ENCODE measurements around the gene MUCL3. TPM values are rescaled to one million over a fixed set of nuclear protein-coding genes. Genes with fewer than 3 reads are reported as not detected.

Gene MUCL3
- total and polyA plus RNA-seq, 2 donors (not counting 1 experiment from before 2014, with no cell fraction given): not detected

DNA sequence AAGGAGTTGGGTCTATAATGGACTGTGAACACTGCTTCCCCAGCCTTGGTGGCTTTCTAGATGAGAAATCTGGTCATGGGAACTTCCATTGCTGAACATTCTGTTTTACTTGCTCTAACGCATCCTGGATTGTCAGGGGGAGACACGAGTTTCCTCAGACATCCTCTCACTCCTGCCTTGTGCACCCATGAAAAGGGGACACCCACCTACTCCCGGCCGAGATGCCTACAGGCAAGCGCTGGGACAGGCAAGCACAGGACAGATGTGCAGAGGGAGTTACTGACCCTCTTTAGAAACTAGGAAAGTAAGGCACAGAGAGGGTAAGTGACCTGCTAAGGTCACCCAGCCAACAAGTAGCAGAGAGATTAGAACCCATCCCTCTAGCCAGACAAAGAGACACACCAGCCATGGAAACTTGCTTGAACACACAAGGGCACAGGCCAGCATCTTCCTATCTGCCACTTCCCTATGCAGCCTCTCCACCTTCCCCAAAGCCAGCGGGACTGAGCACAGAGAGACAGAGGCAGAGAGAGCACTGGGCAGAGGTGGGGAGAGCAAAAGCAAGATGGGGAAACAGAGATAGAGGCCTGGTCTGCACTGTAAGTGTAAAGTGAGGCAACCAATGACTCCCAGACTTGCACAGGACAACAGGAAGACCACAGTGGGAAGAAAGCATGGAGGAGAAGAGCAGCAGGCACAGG lies 8.0 kb upstream of the MUCL3 start:
- H3K27me3 ChIP-seq (replicated peaks in 1 of 4; ENCODE audit: control extremely low read depth in 1 of 4, control insufficient read depth in 3 of 4, insufficient read depth in 4 of 4, low read length in 3 of 4): peaks cover 0 to 5% (median 1%) of the 10 kb centered on the region in 4 experiments
- H3K9me3 Mint-ChIP-seq (ENCODE audit: insufficient read depth): peaks cover 6% of the 10 kb centered on the region
- H3K4me3 ChIP-seq (ENCODE audit: control extremely low read depth in 1 of 5, extremely low read depth in 1 of 5, insufficient read depth in 1 of 5, low read depth in 2 of 5, low read length in 4 of 5): no peak overlapping the region
- H3K27ac ChIP-seq (ENCODE audit: low read length in 2 of 2): no peak overlapping the region
- H4K20me1 ChIP-seq (ENCODE audit: control insufficient read depth, insufficient read depth, low read length, poor library complexity, severe bottlenecking): no peaks in the 10 kb centered on the region
- H3K27me3 Mint-ChIP-seq: peaks cover 18% of the 10 kb centered on the region
- intact Hi-C loops (cut with micrococcal nuclease): no loop called here
- no peaks in the 10 kb centered on the region for H3K4me1 ChIP-seq (ENCODE audit: control insufficient read depth in 2 of 2, insufficient read depth in 2 of 2, low read length in 2 of 2)
- TF ChIP-seq, protein P1, sequence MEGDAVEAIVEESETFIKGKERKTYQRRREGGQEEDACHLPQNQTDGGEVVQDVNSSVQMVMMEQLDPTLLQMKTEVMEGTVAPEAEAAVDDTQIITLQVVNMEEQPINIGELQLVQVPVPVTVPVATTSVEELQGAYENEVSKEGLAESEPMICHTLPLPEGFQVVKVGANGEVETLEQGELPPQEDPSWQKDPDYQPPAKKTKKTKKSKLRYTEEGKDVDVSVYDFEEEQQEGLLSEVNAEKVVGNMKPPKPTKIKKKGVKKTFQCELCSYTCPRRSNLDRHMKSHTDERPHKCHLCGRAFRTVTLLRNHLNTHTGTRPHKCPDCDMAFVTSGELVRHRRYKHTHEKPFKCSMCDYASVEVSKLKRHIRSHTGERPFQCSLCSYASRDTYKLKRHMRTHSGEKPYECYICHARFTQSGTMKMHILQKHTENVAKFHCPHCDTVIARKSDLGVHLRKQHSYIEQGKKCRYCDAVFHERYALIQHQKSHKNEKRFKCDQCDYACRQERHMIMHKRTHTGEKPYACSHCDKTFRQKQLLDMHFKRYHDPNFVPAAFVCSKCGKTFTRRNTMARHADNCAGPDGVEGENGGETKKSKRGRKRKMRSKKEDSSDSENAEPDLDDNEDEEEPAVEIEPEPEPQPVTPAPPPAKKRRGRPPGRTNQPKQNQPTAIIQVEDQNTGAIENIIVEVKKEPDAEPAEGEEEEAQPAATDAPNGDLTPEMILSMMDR (IDR thresholded peaks at IDR 0.05): no peak
- no peak for TF ChIP-seq EZH2 (IDR thresholded peaks at IDR 0.05; ENCODE audit: borderline replicate concordance, insufficient read depth, low read depth, low read length, poor library complexity, severe bottlenecking)
- H2AFZ ChIP-seq (ENCODE audit: insufficient read depth, low read depth, low read length, poor library complexity, severe bottlenecking): no peak overlapping the region
- peaks cover 0 to 11% (median 6%) of the 10 kb centered on the region in 3 donors for H3K9me3 ChIP-seq (ENCODE audit: control extremely low read depth in 1 of 3, control insufficient read depth in 2 of 3, insufficient read depth in 1 of 3, low read length in 2 of 3)
- ATAC-seq (ENCODE audit: low read depth): no peak
- H3K4me2 ChIP-seq (replicated peaks; ENCODE audit: low read depth, low read length, poor library complexity, severe bottlenecking): no peak overlapping the region
- no peak overlapping the region for H3K4me3 Mint-ChIP-seq
- WGBS (ENCODE audit: insufficient coverage): 67% methylated on average over 1 of the region's 6 CpGs
- ChIA-PET POLR2A (no interaction called here), CTCF (no interaction called here)
- no peak for DNase-seq
- H3K9ac ChIP-seq (ENCODE audit: low read length): no peak overlapping the region
- no peaks in the 10 kb centered on the region for H3K36me3 ChIP-seq (replicated peaks in 1 of 2; ENCODE audit: control extremely low read depth in 1 of 2, control insufficient read depth in 1 of 2, extremely low read depth in 1 of 2, insufficient read depth in 2 of 2, low read length in 1 of 2)
- no peaks in the 10 kb centered on the region for H3K4me1 Mint-ChIP-seq
- H3K27ac Mint-ChIP-seq: no peak overlapping the region
- no peaks in the 10 kb centered on the region for H3K79me2 ChIP-seq (ENCODE audit: control insufficient read depth, insufficient read depth, low read length)

DNA sequence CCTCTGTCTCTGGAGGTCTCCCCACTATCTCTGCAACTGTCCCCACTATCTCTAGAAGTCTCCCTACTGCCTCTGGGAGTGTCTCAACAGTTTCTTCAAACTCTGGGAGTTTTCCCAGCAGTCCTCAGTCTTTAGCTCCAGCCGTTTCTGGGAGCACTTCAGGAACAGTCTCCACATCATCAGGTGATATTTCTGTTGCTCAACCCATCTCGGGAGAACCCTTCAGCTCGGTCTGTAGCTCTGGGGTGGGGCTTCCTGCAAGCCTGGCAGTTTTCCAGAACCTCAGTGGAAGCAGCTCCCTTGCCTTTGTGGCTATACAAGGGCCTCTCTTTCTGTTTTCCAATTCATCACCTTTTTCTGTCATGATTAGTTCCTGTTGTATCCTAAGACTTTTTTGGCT lies 5.8 kb upstream of the MUCL3 start:
- DNase-seq (no peak), ATAC-seq (ENCODE audit: low read depth) (no peak)
- no peaks in the 10 kb centered on the region for H3K36me3 ChIP-seq (replicated peaks in 1 of 2; ENCODE audit: control extremely low read depth in 1 of 2, control insufficient read depth in 1 of 2, extremely low read depth in 1 of 2, insufficient read depth in 2 of 2, low read length in 1 of 2)
- ChIA-PET CTCF (no interaction called here), POLR2A (no interaction called here)
- TF ChIP-seq, protein P1 (IDR thresholded peaks at IDR 0.05): no peak
- no peak for TF ChIP-seq EZH2 (IDR thresholded peaks at IDR 0.05; ENCODE audit: borderline replicate concordance, insufficient read depth, low read depth, low read length, poor library complexity, severe bottlenecking)
- intact Hi-C loops (cut with micrococcal nuclease): no loop called here
- no peak overlapping the region for H3K9ac ChIP-seq (ENCODE audit: low read length)
- no peak overlapping the region for H2AFZ ChIP-seq (ENCODE audit: insufficient read depth, low read depth, low read length, poor library complexity, severe bottlenecking)
- H4K20me1 ChIP-seq (ENCODE audit: control insufficient read depth, insufficient read depth, low read length, poor library complexity, severe bottlenecking): no peaks in the 10 kb centered on the region
- WGBS (ENCODE audit: insufficient coverage): 48% methylated on average over 3 of the region's 3 CpGs
- H3K79me2 ChIP-seq (ENCODE audit: control insufficient read depth, insufficient read depth, low read length): no peaks in the 10 kb centered on the region
- H3K4me2 ChIP-seq (replicated peaks; ENCODE audit: low read depth, low read length, poor library complexity, severe bottlenecking): no peak overlapping the region
- H3K9me3 ChIP-seq (ENCODE audit: control extremely low read depth in 1 of 3, control insufficient read depth in 2 of 3, insufficient read depth in 1 of 3, low read length in 2 of 3): no peaks in the 10 kb centered on the region
- H3K4me1 Mint-ChIP-seq: no peaks in the 10 kb centered on the region
- H3K27me3 ChIP-seq (replicated peaks in 1 of 4; ENCODE audit: control extremely low read depth in 1 of 4, control insufficient read depth in 3 of 4, insufficient read depth in 4 of 4, low read length in 3 of 4): peaks cover 0 to 11% (median 1%) of the 10 kb centered on the region in 4 experiments
- no peak overlapping the region for H3K27ac ChIP-seq (ENCODE audit: low read length in 2 of 2)
- no peaks in the 10 kb centered on the region for H3K4me1 ChIP-seq (ENCODE audit: control insufficient read depth in 2 of 2, insufficient read depth in 2 of 2, low read length in 2 of 2)
- no peaks in the 10 kb centered on the region for H3K9me3 Mint-ChIP-seq (ENCODE audit: insufficient read depth)
- H3K4me3 ChIP-seq (ENCODE audit: control extremely low read depth in 1 of 5, extremely low read depth in 1 of 5, insufficient read depth in 1 of 5, low read depth in 2 of 5, low read length in 4 of 5): no peak overlapping the region
- H3K27ac Mint-ChIP-seq: no peak overlapping the region
- peaks cover 24% of the 10 kb centered on the region for H3K27me3 Mint-ChIP-seq
- H3K4me3 Mint-ChIP-seq: no peak overlapping the region
